BJ (cell line): ENCODE measurements around the gene CDK14. TPM values are rescaled to one million over a fixed set of nuclear protein-coding genes. Genes with fewer than 3 reads are reported as not detected.
A peak's percentile ranks its signal among the peaks of the same experiment; 100 is the strongest.

Source experiments
- CTCF ChIA-PET: fragments of 350-600 bp; formaldehyde crosslinking; extraction: SDS; loops from one replicate; lab custom pipeline; 2021; ENCODE audit warnings: antibody characterized with exemption, inconsistent platforms; lab: Yijun Ruan, JAX
- POLR2A ChIA-PET: fragments of 300-600 bp; sonication (Branson Sonifier 250); formaldehyde crosslinking; extraction: SDS; loops from one replicate; lab custom pipeline; 2021; ENCODE audit warnings: antibody characterized with exemption; lab: Charles Lee
- DNase-seq: peaks from one replicate; pipeline ENCODE4 v3.0.0-alpha.2; 2011; ENCODE audit warnings: low read depth
- H3K27me3 ChIP-seq: 2 replicates; pipeline ENCODE4 v1.6.0; 2011; ENCODE audit warnings: low read length; ENCODE audit not compliant: control insufficient read depth, insufficient read depth
- H3K36me3 ChIP-seq: 2 replicates; pipeline ENCODE4 v1.5.1; 2011; ENCODE audit warnings: low read length; ENCODE audit not compliant: control insufficient read depth, insufficient read depth
- H3K4me3 ChIP-seq: 2 replicates; pipeline ENCODE4 v1.5.1; 2011; ENCODE audit warnings: low read depth, mild to moderate bottlenecking, control low read depth, low read length
- polyA plus RNA-seq: library from polyadenylated mRNA; depleted of rRNA; stranded (reverse); fragments of >200 nt; gene quantifications from 2 replicates; pipeline ENCODE4 v1.2.3, GENCODE V29; 2011
- TF ChIP-seq, protein P1 (sequence below): IDR thresholded peaks from 2 replicates; pipeline ENCODE4 v1.5.1; 2011; ENCODE audit warnings: low read depth, mild to moderate bottlenecking, control low read depth, inconsistent platforms, low read length, moderate library complexity; ENCODE audit not compliant: insufficient read depth

CDK14 gene
- polyA plus RNA-seq, 1 experiment = 6.7 TPM

DNA sequence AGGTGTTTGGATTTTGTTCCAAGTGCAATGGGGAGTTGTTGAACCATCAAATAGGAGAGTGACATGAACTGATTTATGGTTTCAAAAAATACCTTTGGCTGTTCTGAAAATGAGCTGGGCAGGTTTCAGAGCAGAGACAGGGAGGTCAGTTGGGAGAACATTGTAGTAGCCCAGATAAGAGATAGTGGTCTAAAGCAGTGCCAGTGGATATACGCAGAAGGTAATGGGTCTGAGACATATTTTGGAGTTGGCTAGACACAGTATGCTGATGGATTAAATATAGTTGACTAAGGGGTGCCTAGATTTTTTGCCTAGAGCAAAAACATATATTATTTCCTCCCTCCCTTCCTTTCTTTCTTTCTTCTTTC is 21.3 kb upstream of the CDK14 start:
- H3K36me3 ChIP-seq = no peaks in the 10 kb centered on the region
- DNase-seq = no peak
- POLR2A ChIA-PET = no interaction called here
- H3K27me3 ChIP-seq = no peaks in the 10 kb centered on the region
- no peak overlapping the region for H3K4me3 ChIP-seq
- CTCF ChIA-PET = interaction anchor here (1.7 kb wide), 1 partner anchor 21 kb away, joined by 6 read pairs; the partner anchor contains the start of gene CDK14
- TF ChIP-seq, protein P1, sequence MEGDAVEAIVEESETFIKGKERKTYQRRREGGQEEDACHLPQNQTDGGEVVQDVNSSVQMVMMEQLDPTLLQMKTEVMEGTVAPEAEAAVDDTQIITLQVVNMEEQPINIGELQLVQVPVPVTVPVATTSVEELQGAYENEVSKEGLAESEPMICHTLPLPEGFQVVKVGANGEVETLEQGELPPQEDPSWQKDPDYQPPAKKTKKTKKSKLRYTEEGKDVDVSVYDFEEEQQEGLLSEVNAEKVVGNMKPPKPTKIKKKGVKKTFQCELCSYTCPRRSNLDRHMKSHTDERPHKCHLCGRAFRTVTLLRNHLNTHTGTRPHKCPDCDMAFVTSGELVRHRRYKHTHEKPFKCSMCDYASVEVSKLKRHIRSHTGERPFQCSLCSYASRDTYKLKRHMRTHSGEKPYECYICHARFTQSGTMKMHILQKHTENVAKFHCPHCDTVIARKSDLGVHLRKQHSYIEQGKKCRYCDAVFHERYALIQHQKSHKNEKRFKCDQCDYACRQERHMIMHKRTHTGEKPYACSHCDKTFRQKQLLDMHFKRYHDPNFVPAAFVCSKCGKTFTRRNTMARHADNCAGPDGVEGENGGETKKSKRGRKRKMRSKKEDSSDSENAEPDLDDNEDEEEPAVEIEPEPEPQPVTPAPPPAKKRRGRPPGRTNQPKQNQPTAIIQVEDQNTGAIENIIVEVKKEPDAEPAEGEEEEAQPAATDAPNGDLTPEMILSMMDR = no peak

DNA sequence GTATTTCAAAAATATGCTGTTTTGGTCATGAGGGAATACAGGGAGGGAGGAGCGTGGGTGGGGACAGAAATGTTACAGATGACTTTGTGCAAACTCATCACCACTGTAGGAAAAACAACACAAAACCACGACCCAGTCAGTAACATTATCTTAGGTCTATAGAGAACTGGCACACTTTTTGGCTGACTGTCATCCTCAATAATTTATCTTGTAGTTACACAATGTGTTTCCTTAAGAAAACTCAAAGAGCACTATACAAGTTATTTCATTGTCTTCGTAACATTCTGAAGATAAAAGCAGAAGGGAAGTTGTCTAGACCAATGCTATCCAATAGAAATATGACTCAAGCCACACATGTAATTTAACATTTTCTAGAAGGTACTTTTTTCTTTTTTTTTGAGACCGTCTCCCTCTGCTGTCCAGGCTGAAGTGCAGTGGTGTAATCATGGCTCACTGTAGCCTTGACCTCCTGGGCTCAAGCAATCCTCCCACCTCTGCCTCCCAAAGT is 16.9 kb upstream of the CDK14 start:
- Histone ChIP-seq H3K27me3 (no peaks in the 10 kb centered on the region), H3K4me3 (no peak overlapping the region), H3K36me3 (no peaks in the 10 kb centered on the region)
- POLR2A ChIA-PET = no interaction called here
- CTCF ChIA-PET = interaction anchor here (1.5 kb wide), 1 partner anchor 13 kb away, joined by 4 read pairs; no protein-coding TSS in a partner anchor
- peak; percentile 74 for DNase-seq
- TF ChIP-seq, protein P1 = 0 out of 2 replicates have a peak, but pooled peaks have one; percentile 4

DNA sequence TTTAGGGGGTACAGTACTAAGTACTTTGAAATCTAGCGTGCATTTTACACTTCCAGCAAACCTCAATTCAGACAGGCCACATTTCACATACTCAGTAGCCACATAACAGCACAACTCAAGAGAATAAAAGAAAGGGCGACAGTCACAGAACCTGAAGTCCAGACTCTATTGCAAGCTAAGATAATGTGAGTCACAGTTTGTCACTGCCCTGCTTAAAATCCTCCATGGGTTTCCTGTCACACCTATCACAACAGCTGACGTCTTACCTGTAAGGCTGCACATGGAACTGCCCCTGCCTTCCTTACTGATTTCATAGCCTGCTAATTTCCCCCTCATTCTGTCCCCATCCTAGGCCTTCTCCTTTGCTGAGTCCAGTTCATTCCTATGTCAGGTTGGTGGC is 16.1 kb upstream of the CDK14 start:
- TF ChIP-seq, protein P1 = no peak
- ChIA-PET CTCF (interaction anchor here (1.4 to 1.5 kb wide), 2 partner anchors 13 to 16 kb away, joined by 3 to 4 read pairs; partner anchors contain the start of gene CDK14), POLR2A (no interaction called here)
- H3K27me3 ChIP-seq = no peaks in the 10 kb centered on the region
- no peak for DNase-seq
- H3K36me3 ChIP-seq = no peaks in the 10 kb centered on the region
- H3K4me3 ChIP-seq = no peak overlapping the region

DNA sequence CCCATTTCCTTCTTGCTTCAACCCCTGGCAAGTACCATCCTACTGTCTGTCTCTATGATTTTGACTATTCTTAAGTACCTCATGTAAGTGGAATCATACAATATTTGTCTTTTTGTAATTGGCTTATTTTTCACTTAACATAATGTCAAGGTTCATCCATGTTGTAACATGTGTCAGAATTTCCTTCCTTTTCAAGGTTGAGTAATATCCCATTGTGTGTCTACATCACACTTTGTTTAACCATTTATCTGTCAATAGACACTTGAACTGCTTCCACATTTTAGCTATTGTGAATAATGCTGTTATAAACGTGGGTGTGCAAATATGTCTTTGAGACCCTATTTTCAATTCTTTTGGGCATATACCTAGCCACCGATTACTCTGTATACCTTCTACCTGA is 14.0 kb upstream of the CDK14 start:
- Histone ChIP-seq H3K27me3 (no peaks in the 10 kb centered on the region), H3K36me3 (no peaks in the 10 kb centered on the region), H3K4me3 (no peak overlapping the region)
- CTCF ChIA-PET = no interaction called here
- POLR2A ChIA-PET = no interaction called here
- no peak for DNase-seq
- TF ChIP-seq, protein P1 = no peak

DNA sequence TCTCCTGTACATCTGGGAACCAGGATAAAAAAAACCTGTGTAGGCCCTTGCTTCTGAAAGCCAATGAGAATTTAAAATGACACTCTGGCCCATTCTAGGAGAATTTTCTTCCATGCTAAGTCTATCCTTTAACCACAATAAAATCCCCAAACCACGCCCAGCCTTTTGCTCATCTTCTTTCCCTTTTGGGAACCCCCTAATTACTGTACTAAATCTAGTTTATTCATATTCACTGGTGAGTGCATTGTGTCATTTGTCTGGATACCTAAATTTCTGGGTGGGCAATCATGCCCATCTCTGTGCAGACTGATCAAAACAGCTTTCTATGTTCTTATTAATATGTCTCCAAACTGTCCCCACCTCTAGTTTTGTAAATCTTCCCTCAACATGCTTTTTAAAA is 11.7 kb upstream of the CDK14 start:
- POLR2A ChIA-PET = no interaction called here
- TF ChIP-seq, protein P1 = no peak
- Histone ChIP-seq H3K27me3 (no peaks in the 10 kb centered on the region), H3K4me3 (no peak overlapping the region), H3K36me3 (no peaks in the 10 kb centered on the region)
- no peak for DNase-seq
- CTCF ChIA-PET = no interaction called here
